ENCODE results near the gene ADRB2.

Gene ADRB2

GRCh38 chr5:148831590-148832565 is 5.5 kb downstream of the ADRB2 start:
- DNase-seq = no peak

DNA sequence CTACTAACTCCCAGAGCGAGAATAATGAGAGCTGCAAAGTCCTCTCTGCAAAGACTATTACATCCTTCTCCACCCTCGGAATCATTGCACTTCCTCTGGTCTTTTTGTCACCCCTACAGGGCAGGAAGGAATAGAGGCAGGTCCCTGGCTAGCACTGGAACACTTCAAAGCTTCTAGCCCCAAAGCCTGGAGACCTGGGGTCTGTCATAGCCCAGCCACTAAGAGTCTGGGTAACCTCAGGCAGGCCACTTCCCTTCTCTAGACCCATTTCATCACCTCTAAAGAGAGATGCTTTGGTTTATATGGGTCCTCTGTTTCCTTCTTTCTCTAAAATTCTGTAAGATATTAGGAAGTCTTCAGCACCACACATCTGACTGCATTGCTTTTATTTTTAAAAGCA is 6.7 kb downstream of the ADRB2 start:
- no peak for DNase-seq

DNA sequence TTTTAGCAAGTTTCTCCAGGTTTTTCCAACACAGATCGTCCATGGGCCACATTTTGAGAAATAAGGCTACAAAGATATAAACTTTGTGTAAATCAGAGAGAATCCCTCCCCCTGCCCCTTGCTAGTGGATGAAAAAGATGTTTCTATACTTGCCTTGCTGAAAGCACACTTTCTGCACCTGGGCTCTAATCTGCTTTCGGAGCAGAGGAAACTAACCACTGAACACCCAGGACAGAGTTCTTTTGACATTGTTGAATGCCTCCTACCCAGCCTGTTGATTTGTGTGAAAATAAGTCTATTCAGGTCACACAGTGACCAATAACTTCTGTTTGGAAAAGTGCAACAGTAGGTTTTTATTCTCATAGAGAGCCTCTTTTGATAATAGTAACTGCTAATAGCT is 7.5 kb downstream of the ADRB2 start:
- no peak for DNase-seq

DNA sequence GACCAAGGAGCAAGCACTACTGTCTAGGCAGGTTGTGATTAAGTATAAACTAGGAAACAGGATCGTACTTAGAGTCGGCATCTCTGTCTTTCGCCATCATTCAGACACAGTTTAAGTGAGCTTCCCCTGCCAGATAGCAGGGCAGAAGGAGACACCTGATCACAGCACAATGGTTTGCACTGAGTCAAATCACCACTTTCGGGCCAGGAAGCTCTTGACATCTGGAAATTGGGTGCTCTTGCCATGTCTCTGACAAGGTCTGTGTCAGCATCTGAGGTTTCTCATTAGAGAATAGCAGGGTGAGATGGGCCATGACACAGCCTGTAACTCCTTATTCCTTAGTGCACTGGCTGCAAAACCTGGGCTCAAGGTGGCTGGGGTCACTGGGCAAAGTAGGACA is 8.3 kb downstream of the ADRB2 start:
- DNase-seq = no peak

- no peak for DNase-seq
These were observed 10.2 kb downstream of the ADRB2 start for GRCh38 chr5:148836272-148837250.

- no peak for DNase-seq
These were observed 11.0 kb downstream of the ADRB2 start for GRCh38 chr5:148837383-148837782.

- no peak for DNase-seq
These were observed 11.9 kb downstream of the ADRB2 start for GRCh38 chr5:148838357-148838756.

- no peak for DNase-seq
These were observed 13.5 kb downstream of the ADRB2 start for GRCh38 chr5:148839960-148840359.

DNA sequence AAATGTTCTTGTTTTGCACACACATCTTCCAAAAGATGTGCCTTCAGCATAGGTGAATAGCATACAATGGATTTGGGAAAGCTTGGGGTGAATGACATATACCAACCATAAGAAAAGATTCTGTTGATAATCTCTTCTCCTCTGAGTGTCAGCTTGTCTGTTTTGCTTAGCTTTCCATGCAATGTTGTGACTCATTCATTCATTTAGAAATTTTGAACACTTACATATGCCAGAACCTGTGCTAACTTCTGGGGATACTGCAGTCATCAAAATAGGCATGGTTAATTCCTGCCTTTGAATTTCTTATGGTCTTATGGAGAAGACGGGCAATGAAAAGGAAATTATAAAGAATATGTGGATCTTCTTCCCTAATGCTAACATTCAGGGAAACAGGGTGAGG is 14.1 kb downstream of the ADRB2 start:
- DNase-seq = no peak

DNA sequence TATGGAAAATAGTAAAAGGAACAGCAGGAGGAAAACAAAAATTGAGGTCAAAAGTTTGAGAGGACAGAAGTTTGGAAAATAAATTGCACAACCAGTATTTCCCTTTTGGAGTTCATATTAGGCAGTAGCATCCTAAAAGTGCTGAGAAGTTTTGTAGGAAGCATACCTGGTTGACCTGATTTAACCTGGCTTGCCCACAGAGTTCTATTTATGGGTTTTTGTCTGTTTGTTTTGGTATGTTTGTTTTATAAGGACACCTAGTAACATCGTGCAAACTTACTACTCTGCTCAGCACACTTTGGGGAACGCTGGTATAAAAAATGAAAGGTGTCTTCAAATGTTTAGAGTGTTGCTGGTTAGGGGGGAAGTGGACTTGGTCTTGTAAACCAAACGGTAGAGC is 15.1 kb downstream of the ADRB2 start:
- DNase-seq = no peak

DNA sequence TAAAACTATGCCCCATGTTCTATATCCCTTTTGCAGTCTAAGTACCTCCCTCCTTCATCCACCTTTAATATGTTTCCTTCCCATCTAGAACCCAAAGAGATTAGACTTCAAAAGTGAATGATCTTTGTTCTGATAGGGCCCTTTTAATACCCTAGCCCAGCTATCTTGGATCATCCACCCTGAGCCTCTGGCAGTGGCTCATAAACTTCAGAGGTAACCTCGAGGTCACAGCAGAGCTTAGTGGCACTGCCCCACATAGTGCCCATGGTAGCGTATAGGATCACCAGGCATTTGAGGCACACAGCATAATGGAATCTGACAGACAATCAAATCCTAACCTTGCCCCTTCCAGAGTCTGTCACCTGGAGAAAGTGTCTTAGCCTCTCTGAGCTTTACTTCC is 15.8 kb downstream of the ADRB2 start:
- no peak for DNase-seq

DNA sequence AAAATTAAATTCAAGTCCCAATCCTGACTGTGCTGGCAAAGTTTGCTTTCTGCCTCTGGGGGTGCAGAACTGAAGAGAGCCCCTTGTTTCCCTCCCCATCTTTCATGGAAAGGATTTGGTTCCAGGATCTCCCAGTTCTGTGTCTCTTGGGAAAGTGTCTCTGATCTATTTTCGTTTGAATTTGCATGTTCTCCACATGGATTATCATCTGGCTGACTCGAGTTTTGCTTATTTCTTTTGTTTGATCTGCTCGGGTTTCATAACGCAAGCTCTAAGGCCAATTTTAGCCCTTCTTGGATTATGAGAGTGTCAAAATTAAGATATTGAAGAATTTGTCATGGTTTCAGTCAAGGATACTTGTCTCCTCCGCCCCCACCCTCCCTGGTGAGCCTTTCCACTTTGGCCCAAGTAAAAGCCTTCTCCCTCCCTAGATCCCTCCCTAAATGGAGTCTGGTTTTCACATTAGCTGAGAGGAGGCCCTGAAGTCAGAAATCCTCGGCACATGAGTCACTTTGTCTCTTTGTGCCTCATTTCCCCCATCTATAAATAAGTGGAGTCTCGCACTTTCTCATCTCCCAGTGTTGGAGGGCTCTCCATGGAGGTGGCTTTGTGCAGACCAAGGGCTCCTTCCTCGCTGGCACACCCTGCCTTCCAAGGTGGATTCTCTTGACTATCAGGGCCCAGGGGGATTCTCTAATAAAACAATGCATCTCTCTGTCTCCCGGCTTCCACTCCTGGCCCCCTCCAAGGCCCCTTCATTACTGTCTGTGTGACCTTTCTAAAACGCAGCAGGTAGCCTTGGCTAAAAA is 17.3 kb downstream of the ADRB2 start:
- no peak for DNase-seq

GRCh38 chr5:148844433-148845280 is 18.2 kb downstream of the ADRB2 start:
- DNase-seq = no peak

DNA sequence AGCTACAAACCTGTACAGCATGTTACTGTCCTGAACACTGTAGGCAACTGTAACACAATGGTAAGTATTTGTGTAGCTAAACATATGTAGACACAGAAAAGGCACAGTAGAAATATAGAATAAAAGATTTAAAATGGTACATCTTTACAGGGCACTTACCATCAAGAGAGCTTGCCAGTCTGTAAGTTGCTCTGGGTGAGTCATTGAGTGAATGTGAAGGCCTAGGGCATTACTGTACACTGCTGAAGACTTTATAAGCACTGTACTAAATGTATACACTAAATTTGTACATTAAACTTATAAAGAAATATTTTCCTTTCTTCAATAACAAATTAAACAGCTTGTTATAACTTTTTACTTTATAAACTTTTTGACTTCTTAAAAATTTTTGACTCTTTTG is 20.5 kb downstream of the ADRB2 start:
- no peak for DNase-seq

DNA sequence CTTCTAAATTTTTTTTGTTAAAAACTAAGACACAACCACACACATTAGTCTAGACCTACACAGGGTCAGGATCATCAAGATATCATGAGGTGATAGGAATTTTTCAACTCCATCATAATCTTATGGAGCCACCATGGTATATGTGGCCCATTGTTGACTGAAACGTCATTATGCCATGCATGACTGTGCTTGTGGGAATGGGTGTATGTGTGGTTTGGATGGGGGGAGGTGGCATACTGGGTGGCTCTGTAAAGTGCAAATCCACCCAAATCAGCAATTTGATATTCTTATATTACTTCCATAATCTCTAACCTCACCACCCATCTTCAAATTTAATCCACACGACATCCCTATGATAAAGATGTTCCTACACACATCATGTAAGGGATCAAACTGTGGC is 21.0 kb downstream of the ADRB2 start:
- DNase-seq = no peak

- no peak for DNase-seq
These were observed 22.1 kb downstream of the ADRB2 start for GRCh38 chr5:148848393-148849031.

- DNase-seq = no peak
These were observed 23.1 kb downstream of the ADRB2 start for GRCh38 chr5:148849461-148849860.

DNA sequence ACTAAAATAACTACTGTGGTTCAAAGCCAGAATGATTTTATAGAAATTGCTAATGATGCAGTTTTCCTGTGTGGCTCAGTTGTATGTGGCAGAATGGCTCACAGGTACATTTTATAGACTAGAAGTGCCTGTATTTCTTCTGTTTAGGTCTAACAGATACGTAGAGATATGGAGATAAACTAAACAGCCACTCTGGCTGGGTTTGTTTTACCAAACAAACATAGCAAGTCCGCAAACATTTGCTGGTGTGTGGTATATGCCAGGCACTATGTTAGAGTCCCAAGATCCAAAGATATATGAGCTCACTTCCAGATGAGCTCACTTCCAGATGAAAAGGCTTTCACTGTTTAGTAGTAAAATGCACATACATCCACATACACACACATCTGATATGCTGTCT is 24.4 kb downstream of the ADRB2 start:
- DNase-seq = no peak

- DNase-seq = no peak
These were observed 27.5 kb downstream of the ADRB2 start for GRCh38 chr5:148853868-148854267.

- no peak for DNase-seq
These were observed 29.0 kb downstream of the ADRB2 start for GRCh38 chr5:148855249-148856008.

DNA sequence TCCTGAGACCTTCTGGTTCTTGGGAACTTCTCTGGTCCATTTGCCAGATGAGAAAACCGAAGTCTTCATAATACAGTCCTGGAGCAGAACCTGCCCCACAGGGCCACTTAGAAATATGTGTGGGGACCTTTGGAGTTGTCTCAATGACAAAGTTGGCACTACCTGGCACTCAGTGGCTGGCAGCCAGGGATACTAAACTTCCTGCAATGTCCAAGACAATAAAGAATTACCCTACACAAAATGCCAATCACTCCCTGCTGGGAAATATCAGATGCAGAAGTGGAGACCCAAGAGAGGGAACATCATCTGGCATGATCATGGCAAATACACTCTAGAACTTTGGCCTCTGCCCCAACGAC is 29.6 kb downstream of the ADRB2 start:
- no peak for DNase-seq

Measured in NCI-H345 (cell line).